Measurements from ENCODE around the gene C10orf90. TPM values are rescaled to one million over a fixed set of nuclear protein-coding genes. Genes with fewer than 3 reads are reported as not detected.
A peak's percentile ranks its signal among the peaks of the same experiment; 100 is the strongest.

C10orf90 gene
- total RNA-seq, 2 donors from 2014 or later, result 0.19 to 0.26 TPM

GRCh38 chr10:126407831-126408230, 262.7 kb downstream of the C10orf90 start:
- no peak overlapping the region for H3K27ac Mint-ChIP-seq
- ATAC-seq (replicated peaks), result no peak
- H3K9me3 Mint-ChIP-seq, result no peaks in the 10 kb centered on the region
- no peaks in the 10 kb centered on the region for H3K4me1 Mint-ChIP-seq
- H3K27me3 Mint-ChIP-seq, result no peaks in the 10 kb centered on the region
- H3K4me3 Mint-ChIP-seq, result no peak overlapping the region
- no peaks in the 10 kb centered on the region for H3K36me3 Mint-ChIP-seq (ENCODE audit: low read depth)

GRCh38 chr10:126405239-126405775, 265.2 kb downstream of the C10orf90 start:
- no peaks in the 10 kb centered on the region for H3K9me3 Mint-ChIP-seq
- ATAC-seq (replicated peaks), result no peak
- no peaks in the 10 kb centered on the region for H3K36me3 Mint-ChIP-seq (ENCODE audit: low read depth)

GRCh38 chr10:126402721-126403695, 267.5 kb downstream of the C10orf90 start:
- Mint-ChIP-seq H3K9me3 (no peaks in the 10 kb centered on the region), H3K27me3 (no peaks in the 10 kb centered on the region), H3K36me3 (ENCODE audit: low read depth) (no peaks in the 10 kb centered on the region), H3K4me3 (no peak overlapping the region), H3K27ac (no peak overlapping the region), H3K4me1 (no peaks in the 10 kb centered on the region)
- ATAC-seq (replicated peaks), result no peak

More at GRCh38 chr10:126405239-126405775, 265.2 kb downstream of the C10orf90 start:
- Mint-ChIP-seq H3K27ac (no peak overlapping the region), H3K4me1 (no peaks in the 10 kb centered on the region), H3K4me3 (no peak overlapping the region), H3K27me3 (no peaks in the 10 kb centered on the region)

GRCh38 chr10:126400641-126401040, 269.9 kb downstream of the C10orf90 start:
- no peaks in the 10 kb centered on the region for H3K4me1 Mint-ChIP-seq
- H3K27me3 Mint-ChIP-seq, result no peaks in the 10 kb centered on the region
- H3K9me3 Mint-ChIP-seq, result no peaks in the 10 kb centered on the region
- no peak overlapping the region for H3K27ac Mint-ChIP-seq
- ATAC-seq (replicated peaks), result no peak
- no peak overlapping the region for H3K4me3 Mint-ChIP-seq
- no peaks in the 10 kb centered on the region for H3K36me3 Mint-ChIP-seq (ENCODE audit: low read depth)

GRCh38 chr10:126398924-126399323, 271.6 kb downstream of the C10orf90 start:
- no peaks in the 10 kb centered on the region for H3K9me3 Mint-ChIP-seq
- H3K27ac Mint-ChIP-seq, result no peak overlapping the region
- no peaks in the 10 kb centered on the region for H3K36me3 Mint-ChIP-seq (ENCODE audit: low read depth)
- no peaks in the 10 kb centered on the region for H3K27me3 Mint-ChIP-seq
- H3K4me1 Mint-ChIP-seq, result no peaks in the 10 kb centered on the region
- peak overlapping the region; percentile 43 for H3K4me3 Mint-ChIP-seq
- peak; percentile 48 for ATAC-seq (replicated peaks)

GRCh38 chr10:126398383-126398743, 272.1 kb downstream of the C10orf90 start:
- Mint-ChIP-seq H3K27ac (no peak overlapping the region), H3K27me3 (no peaks in the 10 kb centered on the region), H3K4me3 (peak overlapping the region; percentile 43), H3K36me3 (ENCODE audit: low read depth) (no peaks in the 10 kb centered on the region), H3K9me3 (no peaks in the 10 kb centered on the region), H3K4me1 (no peaks in the 10 kb centered on the region)
- peak; percentile 22 for ATAC-seq (replicated peaks)

- no peak overlapping the region for H3K27ac Mint-ChIP-seq
- peak; percentile 78 for ATAC-seq (replicated peaks)
- no peaks in the 10 kb centered on the region for H3K4me1 Mint-ChIP-seq
- no peaks in the 10 kb centered on the region for H3K9me3 Mint-ChIP-seq
- H3K27me3 Mint-ChIP-seq, result no peaks in the 10 kb centered on the region
- no peaks in the 10 kb centered on the region for H3K36me3 Mint-ChIP-seq (ENCODE audit: low read depth)
- H3K4me3 Mint-ChIP-seq, result peak overlapping the region; percentile 43
These were observed 272.7 kb downstream of the C10orf90 start for GRCh38 chr10:126397640-126398382.

- no peak for ATAC-seq (replicated peaks)
- H3K27ac Mint-ChIP-seq, result no peak overlapping the region
- H3K27me3 Mint-ChIP-seq, result no peaks in the 10 kb centered on the region
- H3K9me3 Mint-ChIP-seq, result no peaks in the 10 kb centered on the region
- no peak overlapping the region for H3K4me3 Mint-ChIP-seq
- no peaks in the 10 kb centered on the region for H3K36me3 Mint-ChIP-seq (ENCODE audit: low read depth)
- peaks cover 1% of the 10 kb centered on the region for H3K4me1 Mint-ChIP-seq
These were observed 273.3 kb downstream of the C10orf90 start for GRCh38 chr10:126397156-126397555.

GRCh38 chr10:126394948-126395347, 275.5 kb downstream of the C10orf90 start:
- ATAC-seq (replicated peaks), result no peak
- Mint-ChIP-seq H3K27ac (no peak overlapping the region), H3K4me1 (peaks cover 6% of the 10 kb centered on the region), H3K36me3 (ENCODE audit: low read depth) (no peaks in the 10 kb centered on the region), H3K4me3 (no peak overlapping the region), H3K27me3 (no peaks in the 10 kb centered on the region), H3K9me3 (no peaks in the 10 kb centered on the region)

GRCh38 chr10:126393076-126393475, 277.4 kb downstream of the C10orf90 start:
- Mint-ChIP-seq H3K4me1 (peaks cover 6% of the 10 kb centered on the region), H3K27me3 (no peaks in the 10 kb centered on the region), H3K4me3 (no peak overlapping the region), H3K27ac (no peak overlapping the region), H3K9me3 (no peaks in the 10 kb centered on the region), H3K36me3 (ENCODE audit: low read depth) (no peaks in the 10 kb centered on the region)
- ATAC-seq (replicated peaks), result no peak

- ATAC-seq (replicated peaks), result peak; percentile 63
- no peaks in the 10 kb centered on the region for H3K9me3 Mint-ChIP-seq
- H3K36me3 Mint-ChIP-seq (ENCODE audit: low read depth), result no peaks in the 10 kb centered on the region
- H3K4me1 Mint-ChIP-seq, result peaks cover 6% of the 10 kb centered on the region
- H3K27me3 Mint-ChIP-seq, result no peaks in the 10 kb centered on the region
- peak overlapping the region; percentile 45 for H3K27ac Mint-ChIP-seq
- H3K4me3 Mint-ChIP-seq, result peak overlapping the region; percentile 45
These were observed 278.0 kb downstream of the C10orf90 start for GRCh38 chr10:126392469-126392868.

- H3K4me3 Mint-ChIP-seq, result peak overlapping the region; percentile 45
- H3K4me1 Mint-ChIP-seq, result peaks cover 8% of the 10 kb centered on the region
- H3K36me3 Mint-ChIP-seq (ENCODE audit: low read depth), result peaks cover 3% of the 10 kb centered on the region
- peaks cover 3% of the 10 kb centered on the region for H3K27me3 Mint-ChIP-seq
- no peaks in the 10 kb centered on the region for H3K9me3 Mint-ChIP-seq
- ATAC-seq (replicated peaks), result peak; percentile 62
- peak overlapping the region; percentile 45 for H3K27ac Mint-ChIP-seq
These were observed 278.4 kb downstream of the C10orf90 start for GRCh38 chr10:126392068-126392467.

GRCh38 chr10:126391192-126391885, 279.2 kb downstream of the C10orf90 start:
- peak overlapping the region; percentile 45 for H3K27ac Mint-ChIP-seq
- no peaks in the 10 kb centered on the region for H3K9me3 Mint-ChIP-seq
- ATAC-seq (replicated peaks), result no peak
- peaks cover 12% of the 10 kb centered on the region for H3K4me1 Mint-ChIP-seq
- H3K36me3 Mint-ChIP-seq (ENCODE audit: low read depth), result peaks cover 8% of the 10 kb centered on the region
- peaks cover 9% of the 10 kb centered on the region for H3K27me3 Mint-ChIP-seq
- H3K4me3 Mint-ChIP-seq, result peak overlapping the region; percentile 45

GRCh38 chr10:126390324-126390723, 280.2 kb downstream of the C10orf90 start:
- Mint-ChIP-seq H3K4me1 (peaks cover 12% of the 10 kb centered on the region), H3K9me3 (no peaks in the 10 kb centered on the region), H3K4me3 (peak overlapping the region; percentile 34), H3K36me3 (ENCODE audit: low read depth) (peaks cover 8% of the 10 kb centered on the region), H3K27me3 (peaks cover 17% of the 10 kb centered on the region), H3K27ac (no peak overlapping the region)
- ATAC-seq (replicated peaks), result no peak

Measured in activated T-helper 17 cell treated with anti-CD3 and anti-CD28 coated beads, Interleukin-2, amount 50 U/mL, for 72 hours (primary cell).